OCI-LY1 (cell line): ENCODE measurements around the gene ZP2.

Experiments used
- CTCF ChIP-seq: fragments of 200-600 bp; sonication (generic), shearing (Covaris generic); IDR thresholded peaks from 2 replicates; pipeline ENCODE4 v1.5.1; 2017; ENCODE audit warnings: mild to moderate bottlenecking, antibody characterized with exemption, low read length, moderate library complexity, mixed read lengths
- EZH2 ChIP-seq: fragments of 200-600 bp; sonication (generic), shearing (Covaris generic); IDR thresholded peaks from 2 replicates; pipeline ENCODE4 v1.8.0; 2017; ENCODE audit warnings: borderline replicate concordance, mixed run types, mild to moderate bottlenecking, antibody characterized with exemption, low read length, moderate library complexity, mixed read lengths

- TF ChIP-seq CTCF (no peak), EZH2 (no peak)
Measured at GRCh38 chr16:21197112-21197511, 14.3 kb downstream of the ZP2 start.
